ENCODE results near the gene TXNDC11. TPM values are rescaled to one million over a fixed set of nuclear protein-coding genes. Genes with fewer than 3 reads are reported as not detected.

TXNDC11 gene
- total and polyA plus RNA-seq, 2 experiments from 2014 or later, result 6.8 to 12.0 TPM

GRCh38 chr16:11651796-11652195, 90.9 kb downstream of the TXNDC11 start:
- TF ChIP-seq JUNB (IDR thresholded peaks at IDR 0.05; ENCODE audit: unreplicated experiment) (no peak), ZNF331 (CRISPR knock-in tag; IDR thresholded peaks at IDR 0.05; ENCODE audit: low read depth) (no peak), REST (IDR thresholded peaks at IDR 0.05; ENCODE audit: unreplicated experiment) (no peak), CREB1 (CRISPR knock-in tag; IDR thresholded peaks at IDR 0.05; ENCODE audit: low read depth) (no peak), STAT1 (IDR thresholded peaks at IDR 0.05; ENCODE audit: unreplicated experiment) (no peak), NANOG (IDR thresholded peaks at IDR 0.05; ENCODE audit: borderline replicate concordance) (no peak), POLR2AphosphoS5 (IDR thresholded peaks at IDR 0.05; ENCODE audit: low read depth) (no peak), ZNF114 (CRISPR knock-in tag; IDR thresholded peaks at IDR 0.05) (no peak), EZH2phosphoT487 (IDR thresholded peaks at IDR 0.05; ENCODE audit: unreplicated experiment) (no peak)
- TF ChIP-seq, protein P1, sequence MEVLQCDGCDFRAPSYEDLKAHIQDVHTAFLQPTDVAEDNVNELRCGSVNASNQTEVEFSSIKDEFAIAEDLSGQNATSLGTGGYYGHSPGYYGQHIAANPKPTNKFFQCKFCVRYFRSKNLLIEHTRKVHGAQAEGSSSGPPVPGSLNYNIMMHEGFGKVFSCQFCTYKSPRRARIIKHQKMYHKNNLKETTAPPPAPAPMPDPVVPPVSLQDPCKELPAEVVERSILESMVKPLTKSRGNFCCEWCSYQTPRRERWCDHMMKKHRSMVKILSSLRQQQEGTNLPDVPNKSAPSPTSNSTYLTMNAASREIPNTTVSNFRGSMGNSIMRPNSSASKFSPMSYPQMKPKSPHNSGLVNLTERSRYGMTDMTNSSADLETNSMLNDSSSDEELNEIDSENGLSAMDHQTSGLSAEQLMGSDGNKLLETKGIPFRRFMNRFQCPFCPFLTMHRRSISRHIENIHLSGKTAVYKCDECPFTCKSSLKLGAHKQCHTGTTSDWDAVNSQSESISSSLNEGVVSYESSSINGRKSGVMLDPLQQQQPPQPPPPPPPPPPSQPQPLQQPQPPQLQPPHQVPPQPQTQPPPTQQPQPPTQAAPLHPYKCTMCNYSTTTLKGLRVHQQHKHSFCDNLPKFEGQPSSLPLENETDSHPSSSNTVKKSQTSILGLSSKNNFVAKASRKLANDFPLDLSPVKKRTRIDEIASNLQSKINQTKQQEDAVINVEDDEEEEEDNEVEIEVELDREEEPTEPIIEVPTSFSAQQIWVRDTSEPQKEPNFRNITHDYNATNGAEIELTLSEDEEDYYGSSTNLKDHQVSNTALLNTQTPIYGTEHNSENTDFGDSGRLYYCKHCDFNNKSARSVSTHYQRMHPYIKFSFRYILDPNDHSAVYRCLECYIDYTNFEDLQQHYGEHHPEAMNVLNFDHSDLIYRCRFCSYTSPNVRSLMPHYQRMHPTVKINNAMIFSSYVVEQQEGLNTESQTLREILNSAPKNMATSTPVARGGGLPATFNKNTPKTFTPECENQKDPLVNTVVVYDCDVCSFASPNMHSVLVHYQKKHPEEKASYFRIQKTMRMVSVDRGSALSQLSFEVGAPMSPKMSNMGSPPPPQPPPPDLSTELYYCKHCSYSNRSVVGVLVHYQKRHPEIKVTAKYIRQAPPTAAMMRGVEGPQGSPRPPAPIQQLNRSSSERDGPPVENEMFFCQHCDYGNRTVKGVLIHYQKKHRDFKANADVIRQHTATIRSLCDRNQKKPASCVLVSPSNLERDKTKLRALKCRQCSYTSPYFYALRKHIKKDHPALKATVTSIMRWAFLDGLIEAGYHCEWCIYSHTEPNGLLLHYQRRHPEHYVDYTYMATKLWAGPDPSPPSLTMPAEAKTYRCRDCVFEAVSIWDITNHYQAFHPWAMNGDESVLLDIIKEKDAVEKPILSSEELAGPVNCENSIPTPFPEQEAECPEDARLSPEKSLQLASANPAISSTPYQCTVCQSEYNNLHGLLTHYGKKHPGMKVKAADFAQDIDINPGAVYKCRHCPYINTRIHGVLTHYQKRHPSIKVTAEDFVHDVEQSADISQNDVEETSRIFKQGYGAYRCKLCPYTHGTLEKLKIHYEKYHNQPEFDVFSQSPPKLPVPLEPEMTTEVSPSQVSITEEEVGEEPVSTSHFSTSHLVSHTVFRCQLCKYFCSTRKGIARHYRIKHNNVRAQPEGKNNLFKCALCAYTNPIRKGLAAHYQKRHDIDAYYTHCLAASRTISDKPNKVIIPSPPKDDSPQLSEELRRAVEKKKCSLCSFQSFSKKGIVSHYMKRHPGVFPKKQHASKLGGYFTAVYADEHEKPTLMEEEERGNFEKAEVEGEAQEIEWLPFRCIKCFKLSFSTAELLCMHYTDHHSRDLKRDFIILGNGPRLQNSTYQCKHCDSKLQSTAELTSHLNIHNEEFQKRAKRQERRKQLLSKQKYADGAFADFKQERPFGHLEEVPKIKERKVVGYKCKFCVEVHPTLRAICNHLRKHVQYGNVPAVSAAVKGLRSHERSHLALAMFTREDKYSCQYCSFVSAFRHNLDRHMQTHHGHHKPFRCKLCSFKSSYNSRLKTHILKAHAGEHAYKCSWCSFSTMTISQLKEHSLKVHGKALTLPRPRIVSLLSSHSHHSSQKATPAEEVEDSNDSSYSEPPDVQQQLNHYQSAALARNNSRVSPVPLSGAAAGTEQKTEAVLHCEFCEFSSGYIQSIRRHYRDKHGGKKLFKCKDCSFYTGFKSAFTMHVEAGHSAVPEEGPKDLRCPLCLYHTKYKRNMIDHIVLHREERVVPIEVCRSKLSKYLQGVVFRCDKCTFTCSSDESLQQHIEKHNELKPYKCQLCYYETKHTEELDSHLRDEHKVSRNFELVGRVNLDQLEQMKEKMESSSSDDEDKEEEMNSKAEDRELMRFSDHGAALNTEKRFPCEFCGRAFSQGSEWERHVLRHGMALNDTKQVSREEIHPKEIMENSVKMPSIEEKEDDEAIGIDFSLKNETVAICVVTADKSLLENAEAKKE (CRISPR knock-in tag; IDR thresholded peaks at IDR 0.05), result no peak
- TF ChIP-seq, protein P2, sequence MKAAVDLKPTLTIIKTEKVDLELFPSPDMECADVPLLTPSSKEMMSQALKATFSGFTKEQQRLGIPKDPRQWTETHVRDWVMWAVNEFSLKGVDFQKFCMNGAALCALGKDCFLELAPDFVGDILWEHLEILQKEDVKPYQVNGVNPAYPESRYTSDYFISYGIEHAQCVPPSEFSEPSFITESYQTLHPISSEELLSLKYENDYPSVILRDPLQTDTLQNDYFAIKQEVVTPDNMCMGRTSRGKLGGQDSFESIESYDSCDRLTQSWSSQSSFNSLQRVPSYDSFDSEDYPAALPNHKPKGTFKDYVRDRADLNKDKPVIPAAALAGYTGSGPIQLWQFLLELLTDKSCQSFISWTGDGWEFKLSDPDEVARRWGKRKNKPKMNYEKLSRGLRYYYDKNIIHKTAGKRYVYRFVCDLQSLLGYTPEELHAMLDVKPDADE (IDR thresholded peaks at IDR 0.05), result no peak
- TF ChIP-seq, protein P3, sequence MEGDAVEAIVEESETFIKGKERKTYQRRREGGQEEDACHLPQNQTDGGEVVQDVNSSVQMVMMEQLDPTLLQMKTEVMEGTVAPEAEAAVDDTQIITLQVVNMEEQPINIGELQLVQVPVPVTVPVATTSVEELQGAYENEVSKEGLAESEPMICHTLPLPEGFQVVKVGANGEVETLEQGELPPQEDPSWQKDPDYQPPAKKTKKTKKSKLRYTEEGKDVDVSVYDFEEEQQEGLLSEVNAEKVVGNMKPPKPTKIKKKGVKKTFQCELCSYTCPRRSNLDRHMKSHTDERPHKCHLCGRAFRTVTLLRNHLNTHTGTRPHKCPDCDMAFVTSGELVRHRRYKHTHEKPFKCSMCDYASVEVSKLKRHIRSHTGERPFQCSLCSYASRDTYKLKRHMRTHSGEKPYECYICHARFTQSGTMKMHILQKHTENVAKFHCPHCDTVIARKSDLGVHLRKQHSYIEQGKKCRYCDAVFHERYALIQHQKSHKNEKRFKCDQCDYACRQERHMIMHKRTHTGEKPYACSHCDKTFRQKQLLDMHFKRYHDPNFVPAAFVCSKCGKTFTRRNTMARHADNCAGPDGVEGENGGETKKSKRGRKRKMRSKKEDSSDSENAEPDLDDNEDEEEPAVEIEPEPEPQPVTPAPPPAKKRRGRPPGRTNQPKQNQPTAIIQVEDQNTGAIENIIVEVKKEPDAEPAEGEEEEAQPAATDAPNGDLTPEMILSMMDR (conservative IDR thresholded peaks at IDR 0.05; ENCODE audit: low read depth in 2 of 2), result no peak
- Histone ChIP-seq H3F3A (replicated peaks; ENCODE audit: low read depth) (no peaks in the 10 kb centered on the region), H3K79me2 (replicated peaks; ENCODE audit: insufficient read depth) (no peaks in the 10 kb centered on the region), H3K9me2 (ENCODE audit: insufficient read depth) (no peaks in the 10 kb centered on the region), H3K4me2 (no peak overlapping the region), H3K36me3 (ENCODE audit: insufficient read depth) (no peaks in the 10 kb centered on the region), H4K20me1 (replicated peaks; ENCODE audit: insufficient read depth) (no peaks in the 10 kb centered on the region; the same call in 1 of the 2 replicates), H3K4me3 (no peak overlapping the region), H3K27me3 (ENCODE audit: insufficient read depth) (no peaks in the 10 kb centered on the region), H3K27ac (ENCODE audit: low read depth) (no peak overlapping the region), H2AFZ (no peak overlapping the region), H3K4me1 (ENCODE audit: insufficient read depth) (no peaks in the 10 kb centered on the region)
- Mint-ChIP-seq H3K36me3 (ENCODE audit: low read depth) (no peaks in the 10 kb centered on the region), H3K4me3 (no peak overlapping the region), H3K9me3 (no peaks in the 10 kb centered on the region), H3K4me1 (no peaks in the 10 kb centered on the region), H3K27ac (no peak overlapping the region), H3K27me3 (ENCODE audit: insufficient read depth, low read depth, poor library complexity) (peaks cover 11% of the 10 kb centered on the region)
- DNase-seq (ENCODE audit: low spot score) (no peak), ATAC-seq (no peak)
